Upper lobe of left lung (tissue), 4 donors: Measurements from ENCODE around the gene SLC36A2.

ENCODE experiments used
- POLR2A ChIP-seq, 4 donors: fragments of 450-650 bp; IDR thresholded peaks; one replicate each; pipeline ENCODE4 v1.5.1; 2016 to 2017; ENCODE audit warnings: antibody characterized with exemption in 4 of 4, mild to moderate bottlenecking in 2 of 4
- POLR2AphosphoS5 ChIP-seq, 2 donors: sonication (generic); formaldehyde crosslinking; IDR thresholded peaks; one replicate each; pipeline ENCODE4 v1.5.1; 2017; ENCODE audit warnings: antibody characterized with exemption in 2 of 2
- TF ChIP-seq, protein P1 (sequence below), 6 experiments: fragments of 450-650 bp in 4 of 6; fragments of 200-600 bp in 2 of 6; sonication (generic) in 2 of 6; IDR thresholded peaks; one replicate each; pipeline ENCODE4 v1.5.1; 2016 to 2019; ENCODE audit warnings: antibody characterized with exemption in 6 of 6

DNA sequence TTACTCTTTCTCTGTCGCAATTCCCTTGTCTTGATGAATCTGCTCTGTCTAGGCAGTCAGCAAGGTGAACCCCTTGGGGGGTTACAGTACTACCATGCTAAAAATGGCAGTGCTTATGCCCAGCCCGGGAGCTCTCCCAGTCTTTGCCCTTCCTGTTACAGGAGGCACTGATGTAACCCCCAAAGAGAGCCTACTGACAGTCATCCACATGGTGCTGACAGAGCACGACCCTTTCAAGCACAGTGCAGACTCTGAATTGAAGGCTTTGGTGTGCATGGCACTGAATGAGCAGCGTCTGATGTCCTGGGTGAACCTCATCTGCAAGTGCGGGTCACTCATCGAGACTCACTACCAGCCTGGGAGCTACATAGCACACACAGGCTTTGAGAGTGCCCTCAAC lies 34.5 kb upstream of the SLC36A2 start:
- TF ChIP-seq, protein P1, sequence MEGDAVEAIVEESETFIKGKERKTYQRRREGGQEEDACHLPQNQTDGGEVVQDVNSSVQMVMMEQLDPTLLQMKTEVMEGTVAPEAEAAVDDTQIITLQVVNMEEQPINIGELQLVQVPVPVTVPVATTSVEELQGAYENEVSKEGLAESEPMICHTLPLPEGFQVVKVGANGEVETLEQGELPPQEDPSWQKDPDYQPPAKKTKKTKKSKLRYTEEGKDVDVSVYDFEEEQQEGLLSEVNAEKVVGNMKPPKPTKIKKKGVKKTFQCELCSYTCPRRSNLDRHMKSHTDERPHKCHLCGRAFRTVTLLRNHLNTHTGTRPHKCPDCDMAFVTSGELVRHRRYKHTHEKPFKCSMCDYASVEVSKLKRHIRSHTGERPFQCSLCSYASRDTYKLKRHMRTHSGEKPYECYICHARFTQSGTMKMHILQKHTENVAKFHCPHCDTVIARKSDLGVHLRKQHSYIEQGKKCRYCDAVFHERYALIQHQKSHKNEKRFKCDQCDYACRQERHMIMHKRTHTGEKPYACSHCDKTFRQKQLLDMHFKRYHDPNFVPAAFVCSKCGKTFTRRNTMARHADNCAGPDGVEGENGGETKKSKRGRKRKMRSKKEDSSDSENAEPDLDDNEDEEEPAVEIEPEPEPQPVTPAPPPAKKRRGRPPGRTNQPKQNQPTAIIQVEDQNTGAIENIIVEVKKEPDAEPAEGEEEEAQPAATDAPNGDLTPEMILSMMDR (IDR thresholded peaks at IDR 0.05): no peak
- TF ChIP-seq POLR2A (IDR thresholded peaks at IDR 0.05): no peak
- no peak for TF ChIP-seq POLR2AphosphoS5 (IDR thresholded peaks at IDR 0.05)
